ENCODE measurements around the gene SCUBE1. TPM values are rescaled to one million over a fixed set of nuclear protein-coding genes. Genes with fewer than 3 reads are reported as not detected.

Gene SCUBE1
- polyA plus RNA-seq, 1 experiment = not detected

DNA sequence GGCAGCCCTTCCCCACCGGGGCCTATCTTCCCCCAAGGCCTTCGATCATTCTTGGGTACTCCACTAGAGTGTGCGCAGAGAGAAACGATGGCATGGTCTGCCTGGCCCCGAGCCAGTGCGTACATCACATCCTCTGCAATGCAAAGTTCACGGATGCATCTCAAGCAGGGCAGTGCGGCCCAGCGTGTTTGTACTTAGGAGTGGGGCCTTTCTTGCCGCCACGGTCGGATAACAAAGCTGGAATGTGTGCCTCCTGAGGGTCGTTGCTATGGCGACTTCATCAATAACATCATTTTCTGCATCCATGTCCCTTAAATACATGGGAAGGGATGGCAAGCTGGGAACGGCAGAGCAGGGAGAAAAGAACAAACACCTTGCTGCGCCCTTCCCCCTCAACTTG lies 73.9 kb downstream of the SCUBE1 start:
- DNase-seq (ENCODE audit: low read depth) = no peak
- H3K27me3 ChIP-seq (ENCODE audit: control insufficient read depth, insufficient read depth, low read length) = peaks cover 8% of the 10 kb centered on the region
- CTCF ChIA-PET = interaction anchor here (0.9 to 16.5 kb wide), 4 partner anchors 24 to 115 kb away, joined by 3 to 264 read pairs (median 109); partner anchors contain the start of gene SCUBE1

DNA sequence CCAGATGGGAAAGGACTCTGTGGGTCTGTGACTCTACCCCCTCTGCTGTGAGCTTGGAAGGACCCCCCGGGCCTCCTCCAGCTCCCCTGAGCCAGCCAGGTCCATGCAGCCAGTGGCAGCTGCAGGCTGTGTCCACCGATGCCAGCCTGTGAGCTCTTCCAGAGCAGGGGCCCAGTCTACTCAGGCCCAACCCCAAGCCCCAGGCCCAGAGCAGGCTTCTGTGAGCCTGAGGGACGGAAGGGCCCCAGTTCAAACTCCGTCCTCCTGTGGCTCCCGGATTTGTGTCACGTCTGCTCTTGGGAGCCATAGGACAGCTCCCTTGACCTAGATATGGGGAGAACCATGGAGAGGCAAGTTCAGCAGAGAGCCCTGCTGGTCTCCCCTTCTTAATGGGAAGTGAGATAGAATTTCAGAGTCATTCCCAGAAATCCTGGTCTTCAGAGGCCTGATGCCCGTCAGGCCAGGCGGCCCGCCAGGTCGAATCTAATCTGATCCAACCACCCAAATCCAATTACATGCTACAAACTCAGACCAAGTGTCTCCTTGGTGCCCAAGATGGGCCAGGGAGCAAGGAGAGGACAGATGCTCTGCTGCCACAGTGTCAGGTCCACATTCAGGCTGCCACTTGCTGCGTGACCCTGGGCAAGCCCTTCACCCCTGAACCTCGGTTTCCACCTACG lies 75.1 kb downstream of the SCUBE1 start:
- POLR2A ChIA-PET = no interaction called here
- TF ChIP-seq, protein P1, sequence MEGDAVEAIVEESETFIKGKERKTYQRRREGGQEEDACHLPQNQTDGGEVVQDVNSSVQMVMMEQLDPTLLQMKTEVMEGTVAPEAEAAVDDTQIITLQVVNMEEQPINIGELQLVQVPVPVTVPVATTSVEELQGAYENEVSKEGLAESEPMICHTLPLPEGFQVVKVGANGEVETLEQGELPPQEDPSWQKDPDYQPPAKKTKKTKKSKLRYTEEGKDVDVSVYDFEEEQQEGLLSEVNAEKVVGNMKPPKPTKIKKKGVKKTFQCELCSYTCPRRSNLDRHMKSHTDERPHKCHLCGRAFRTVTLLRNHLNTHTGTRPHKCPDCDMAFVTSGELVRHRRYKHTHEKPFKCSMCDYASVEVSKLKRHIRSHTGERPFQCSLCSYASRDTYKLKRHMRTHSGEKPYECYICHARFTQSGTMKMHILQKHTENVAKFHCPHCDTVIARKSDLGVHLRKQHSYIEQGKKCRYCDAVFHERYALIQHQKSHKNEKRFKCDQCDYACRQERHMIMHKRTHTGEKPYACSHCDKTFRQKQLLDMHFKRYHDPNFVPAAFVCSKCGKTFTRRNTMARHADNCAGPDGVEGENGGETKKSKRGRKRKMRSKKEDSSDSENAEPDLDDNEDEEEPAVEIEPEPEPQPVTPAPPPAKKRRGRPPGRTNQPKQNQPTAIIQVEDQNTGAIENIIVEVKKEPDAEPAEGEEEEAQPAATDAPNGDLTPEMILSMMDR (IDR thresholded peaks at IDR 0.05; ENCODE audit: insufficient read depth, low read depth, low read length) = no peak
- CTCF ChIA-PET = interaction anchor here (1.4 to 16.5 kb wide), 3 partner anchors 37 to 116 kb away, joined by 7 to 215 read pairs (median 17); no protein-coding TSS in a partner anchor
- no peak overlapping the region for H3K4me3 ChIP-seq (ENCODE audit: low read depth, low read length)
- H3K36me3 ChIP-seq (ENCODE audit: control insufficient read depth, insufficient read depth, low read length) = no peaks in the 10 kb centered on the region
- DNase-seq (ENCODE audit: low read depth) = no peak
- H3K27me3 ChIP-seq (ENCODE audit: control insufficient read depth, insufficient read depth, low read length) = peaks cover 12% of the 10 kb centered on the region

More for the DNA sequence above, 73.9 kb downstream of the SCUBE1 start:
- POLR2A ChIA-PET = no interaction called here
- no peak overlapping the region for H3K4me3 ChIP-seq (ENCODE audit: low read depth, low read length)
- no peaks in the 10 kb centered on the region for H3K36me3 ChIP-seq (ENCODE audit: control insufficient read depth, insufficient read depth, low read length)
- TF ChIP-seq, protein P1 (IDR thresholded peaks at IDR 0.05; ENCODE audit: insufficient read depth, low read depth, low read length) = no peak

DNA sequence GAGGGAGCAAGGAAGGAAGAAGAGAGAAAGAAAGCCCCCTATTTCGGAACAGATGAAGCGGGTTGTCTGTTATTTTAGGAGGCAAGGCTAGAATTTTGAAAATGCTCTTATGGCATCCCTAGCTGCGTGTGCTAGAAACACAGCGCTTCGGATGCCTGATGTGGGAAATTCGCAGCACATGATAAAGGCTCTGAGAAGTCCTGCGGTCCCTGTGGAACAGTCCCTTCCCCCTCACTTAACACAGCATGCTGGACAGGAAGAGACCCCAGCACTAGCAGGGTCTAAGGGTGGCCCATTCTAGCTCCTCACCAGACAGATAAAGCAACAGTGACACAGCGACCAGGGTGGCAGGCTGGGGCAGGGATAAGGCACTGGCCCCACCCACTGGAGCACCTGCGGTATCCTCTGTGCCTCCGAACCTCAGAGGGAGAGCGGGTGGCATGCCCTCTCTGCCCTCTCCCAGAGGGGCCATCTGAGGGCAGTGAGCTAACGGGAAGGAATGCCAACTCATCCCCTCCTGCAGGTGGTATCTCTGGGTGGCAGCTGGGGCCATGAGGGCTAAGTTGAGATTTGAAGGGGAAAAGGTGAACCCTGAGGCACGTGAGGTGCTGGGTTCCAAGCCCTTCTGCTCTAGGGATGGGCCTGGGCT lies 75.7 kb downstream of the SCUBE1 start:
- Histone ChIP-seq H3K36me3 (ENCODE audit: control insufficient read depth, insufficient read depth, low read length) (no peaks in the 10 kb centered on the region), H3K27me3 (ENCODE audit: control insufficient read depth, insufficient read depth, low read length) (peaks cover 14% of the 10 kb centered on the region), H3K4me3 (ENCODE audit: low read depth, low read length) (no peak overlapping the region)
- DNase-seq (ENCODE audit: low read depth) = no peak
- POLR2A ChIA-PET = no interaction called here
- CTCF ChIA-PET = interaction anchor here (1.4 to 16.5 kb wide), 3 partner anchors 36 to 116 kb away, joined by 7 to 215 read pairs (median 17); no protein-coding TSS in a partner anchor
- TF ChIP-seq, protein P1 (IDR thresholded peaks at IDR 0.05; ENCODE audit: insufficient read depth, low read depth, low read length) = no peak

DNA sequence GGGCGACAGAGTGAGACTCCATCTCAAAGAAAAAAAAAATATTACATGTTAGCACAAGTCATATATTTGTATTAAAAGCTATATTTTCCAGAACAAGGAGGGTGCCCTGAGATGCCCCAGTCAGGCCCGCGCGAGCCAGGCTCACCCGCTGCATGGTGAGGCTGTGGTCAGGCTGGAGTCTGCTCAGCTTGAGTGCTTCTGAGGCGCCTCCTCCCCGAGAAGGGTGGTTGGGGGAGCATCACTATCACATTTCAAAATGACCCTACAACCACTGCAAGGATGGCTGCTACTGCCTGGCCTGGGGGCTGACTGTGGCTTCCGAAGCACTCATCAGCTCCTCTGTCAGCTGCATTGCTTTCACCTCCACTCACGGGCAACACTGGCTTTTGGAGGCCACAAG lies 77.1 kb downstream of the SCUBE1 start:
- no peak overlapping the region for H3K4me3 ChIP-seq (ENCODE audit: low read depth, low read length)
- no peak for DNase-seq (ENCODE audit: low read depth)
- TF ChIP-seq, protein P1 (IDR thresholded peaks at IDR 0.05; ENCODE audit: insufficient read depth, low read depth, low read length) = no peak
- POLR2A ChIA-PET = no interaction called here
- H3K27me3 ChIP-seq (ENCODE audit: control insufficient read depth, insufficient read depth, low read length) = peaks cover 14% of the 10 kb centered on the region
- CTCF ChIA-PET = interaction anchor here (0.8 to 16.5 kb wide), 3 partner anchors 37 to 118 kb away, joined by 3 to 215 read pairs (median 5); no protein-coding TSS in a partner anchor
- H3K36me3 ChIP-seq (ENCODE audit: control insufficient read depth, insufficient read depth, low read length) = no peaks in the 10 kb centered on the region

All from BJ (cell line).